Stimulated activated naive CD8-positive, alpha-beta T cell treated with anti-CD3 and anti-CD28 coated beads, Interleukin-15, amount 100 ng/mL, for 72 hours (primary cell): ENCODE measurements around the gene ATP11C.
"Not testable (repeated sequence)": the region's sequence is repeated elsewhere in the genome, so short reads cannot be mapped to it uniquely, and the experiment has no call there.

Experiments
- ATAC-seq: fragments of 150-1000 bp; cut with Tn5 transposase; 2 replicates; pipeline ENCODE4 v1.10.0; 2021; ENCODE audit warnings: mild to moderate bottlenecking, moderate library complexity
- DNase-seq, 2 donors: peaks; one replicate each; pipeline ENCODE4 v3.0.0; 2021 to 2022
- H3K27ac Mint-ChIP-seq, 2 donors: one replicate each; pipeline ENCODE4 v1.8.0; 2022; ENCODE audit warnings: mild to moderate bottlenecking in 2 of 2, mixed read lengths in 2 of 2, moderate library complexity in 2 of 2
- H3K27me3 Mint-ChIP-seq: one replicate; pipeline ENCODE4 v1.8.0; 2022; ENCODE audit warnings: mixed read lengths
- H3K4me1 Mint-ChIP-seq: one replicate; pipeline ENCODE4 v1.8.0; 2022; ENCODE audit warnings: mild to moderate bottlenecking, mixed read lengths
- H3K4me3 Mint-ChIP-seq, 2 donors: one replicate each; pipeline ENCODE4 v1.8.0; 2022; ENCODE audit warnings: mild to moderate bottlenecking in 2 of 2, mixed read lengths in 2 of 2, moderate library complexity in 1 of 2
- H3K9me3 Mint-ChIP-seq, 2 donors: one replicate each; pipeline ENCODE4 v1.8.0; 2022; ENCODE audit warnings: mixed read lengths in 2 of 2

The ATP11C gene

GRCh38 chrX:139898334-139898733 lies 34.5 kb downstream of the ATP11C start:
- no peaks in the 10 kb centered on the region for H3K9me3 Mint-ChIP-seq
- H3K27me3 Mint-ChIP-seq: no peaks in the 10 kb centered on the region
- no peak for ATAC-seq
- H3K4me1 Mint-ChIP-seq: peaks cover 7% of the 10 kb centered on the region
- DNase-seq: no peak
- H3K27ac Mint-ChIP-seq: no peak overlapping the region
- H3K4me3 Mint-ChIP-seq: no peak overlapping the region

- DNase-seq (no peak), ATAC-seq (peak; percentile 39)
- H3K4me1 Mint-ChIP-seq: peaks cover 18% of the 10 kb centered on the region
- no peak overlapping the region for H3K4me3 Mint-ChIP-seq
- no peaks in the 10 kb centered on the region for H3K9me3 Mint-ChIP-seq
- no peaks in the 10 kb centered on the region for H3K27me3 Mint-ChIP-seq
- H3K27ac Mint-ChIP-seq: no peak overlapping the region
Measured at GRCh38 chrX:139892512-139892911, 40.3 kb downstream of the ATP11C start.

DNA sequence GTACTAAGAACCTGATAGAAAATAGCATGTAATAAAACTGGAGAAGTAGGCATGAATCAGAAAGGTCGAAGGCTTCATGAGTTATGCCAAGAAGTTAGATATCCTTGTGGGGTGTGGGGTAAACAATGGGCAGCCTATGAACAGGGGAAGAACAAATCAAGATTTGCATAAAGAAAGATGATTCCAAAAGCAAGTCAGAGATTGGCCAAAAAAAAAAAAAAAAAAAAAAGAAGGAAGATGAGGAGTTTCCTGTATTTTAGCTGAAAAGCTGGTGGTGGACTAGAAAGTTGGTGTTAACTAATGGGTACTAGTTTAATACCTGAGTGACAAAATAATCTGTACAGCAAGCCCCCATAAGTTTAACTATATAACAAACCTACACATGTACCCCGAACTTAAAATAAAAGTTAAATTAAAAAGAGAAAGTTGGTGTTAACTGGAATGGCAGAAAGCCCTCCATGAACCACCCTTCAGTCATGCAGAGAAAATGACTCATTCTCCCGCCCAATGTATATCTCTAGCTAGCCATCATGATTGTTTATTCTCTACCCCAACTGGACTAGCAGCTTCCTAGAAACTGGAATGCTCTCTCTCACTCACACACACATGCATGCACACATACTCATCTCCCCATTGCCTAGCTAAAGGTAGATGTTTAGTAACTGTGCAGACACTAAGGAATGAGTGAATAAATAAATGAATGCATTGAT lies 41.7 kb downstream of the ATP11C start:
- Mint-ChIP-seq H3K4me3 (no peak overlapping the region), H3K4me1 (peaks cover 18% of the 10 kb centered on the region), H3K27ac (peak overlapping the region in 1 of 2 donors; percentile 96), H3K27me3 (no peaks in the 10 kb centered on the region), H3K9me3 (no peaks in the 10 kb centered on the region)
- ATAC-seq: no peak
- no peak for DNase-seq

DNA sequence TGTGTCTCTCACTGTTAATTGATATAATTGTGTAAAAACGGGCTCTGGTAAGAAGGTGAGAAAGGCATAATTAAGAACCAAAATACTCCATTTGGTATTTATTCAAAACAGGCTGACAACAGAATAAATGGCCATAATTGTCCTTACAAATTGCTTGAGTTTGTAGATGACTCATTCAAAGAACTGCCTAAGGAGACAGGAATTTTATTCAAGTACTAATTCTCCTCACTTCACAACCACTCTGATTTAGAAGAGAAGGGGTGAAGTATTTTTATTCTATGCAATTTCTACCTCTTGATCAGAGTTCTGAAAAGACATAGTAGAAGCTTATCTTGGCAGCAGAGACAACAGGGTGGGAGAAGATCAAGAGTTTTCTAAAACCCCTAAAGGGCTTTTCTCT lies 43.1 kb downstream of the ATP11C start:
- Mint-ChIP-seq H3K4me1 (peaks cover 18% of the 10 kb centered on the region), H3K9me3 (no peaks in the 10 kb centered on the region), H3K27ac (no peak overlapping the region), H3K27me3 (no peaks in the 10 kb centered on the region), H3K4me3 (no peak overlapping the region)
- DNase-seq (no peak), ATAC-seq (no peak)

- Mint-ChIP-seq H3K4me1 (peaks cover 6% of the 10 kb centered on the region), H3K9me3 (no peaks in the 10 kb centered on the region), H3K27ac (no peak overlapping the region), H3K4me3 (no peak overlapping the region), H3K27me3 (no peaks in the 10 kb centered on the region)
- DNase-seq (no peak), ATAC-seq (no peak)
Measured at GRCh38 chrX:139883984-139884383, 48.9 kb downstream of the ATP11C start.

- DNase-seq (no peak), ATAC-seq (no peak)
- H3K27me3 Mint-ChIP-seq: no peaks in the 10 kb centered on the region
- peaks cover 6% of the 10 kb centered on the region for H3K4me1 Mint-ChIP-seq
- peak overlapping the region in 1 of 2 donors; percentile 39 for H3K27ac Mint-ChIP-seq
- no peaks in the 10 kb centered on the region for H3K9me3 Mint-ChIP-seq
- H3K4me3 Mint-ChIP-seq: no peak overlapping the region
Measured at GRCh38 chrX:139882299-139882698, 50.6 kb downstream of the ATP11C start.

- H3K4me3 Mint-ChIP-seq: no peak overlapping the region
- H3K27ac Mint-ChIP-seq: no peak overlapping the region
- ATAC-seq: no peak
Measured at GRCh38 chrX:139881572-139881971, 51.3 kb downstream of the ATP11C start.

DNA sequence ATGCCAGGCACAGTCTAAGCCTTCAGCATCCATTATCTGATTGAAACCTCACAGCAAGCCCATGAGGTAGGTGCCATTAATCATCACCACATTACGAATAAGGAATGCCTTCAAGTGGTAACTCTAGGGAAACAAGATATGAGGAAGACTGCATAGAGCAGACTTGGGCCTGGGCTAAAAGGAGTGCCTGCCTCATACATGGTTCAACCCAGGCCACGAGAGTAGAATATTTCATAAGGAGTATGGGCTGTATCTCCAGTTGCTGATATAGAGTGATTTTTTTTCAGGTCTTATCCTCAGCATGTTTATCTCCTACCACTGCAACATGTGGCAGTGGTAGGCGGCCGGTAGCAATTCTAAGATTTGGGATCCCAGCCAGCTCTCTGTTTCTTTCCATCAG lies 51.7 kb downstream of the ATP11C start:
- no peaks in the 10 kb centered on the region for H3K9me3 Mint-ChIP-seq
- ATAC-seq: no peak
- H3K4me1 Mint-ChIP-seq: peaks cover 6% of the 10 kb centered on the region
- no peak overlapping the region for H3K4me3 Mint-ChIP-seq
- DNase-seq: no peak
- H3K27ac Mint-ChIP-seq: no peak overlapping the region
- H3K27me3 Mint-ChIP-seq: no peaks in the 10 kb centered on the region

More at GRCh38 chrX:139881572-139881971, 51.3 kb downstream of the ATP11C start:
- DNase-seq: no peak
- Mint-ChIP-seq H3K9me3 (no peaks in the 10 kb centered on the region), H3K27me3 (no peaks in the 10 kb centered on the region), H3K4me1 (peaks cover 6% of the 10 kb centered on the region)

DNA sequence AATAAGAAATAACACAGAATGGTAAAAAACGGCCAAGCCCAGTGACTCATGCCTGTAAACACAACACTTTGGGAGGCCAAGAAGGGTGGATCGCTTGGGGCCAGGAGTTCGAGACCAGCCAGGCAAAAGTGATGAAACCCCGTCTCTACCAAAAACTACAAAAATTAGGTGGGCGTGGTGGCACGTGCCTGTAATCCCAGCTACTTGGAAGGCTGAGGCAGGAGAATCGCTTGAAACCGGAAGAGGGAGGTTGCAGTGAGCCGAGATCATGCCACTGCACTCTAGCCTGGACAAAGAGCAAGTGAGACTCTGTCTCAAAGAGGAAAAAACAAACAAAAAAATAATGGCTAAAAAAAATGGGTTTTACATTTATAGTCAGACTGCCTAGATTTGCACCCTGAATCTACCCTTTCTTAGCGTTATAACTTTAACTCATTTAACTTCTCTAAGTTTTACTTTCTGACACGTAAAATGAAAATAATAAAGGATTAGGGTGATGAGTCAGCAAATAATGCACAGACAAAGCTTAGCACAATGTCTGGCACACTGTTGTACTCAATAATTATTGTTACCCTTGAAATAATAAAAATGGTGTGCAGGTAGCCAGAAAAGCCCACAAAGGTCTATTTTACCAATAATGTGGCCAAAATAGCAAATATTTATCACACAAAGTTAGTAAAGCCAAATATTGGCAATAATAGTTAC lies 55.0 kb downstream of the ATP11C start:
- H3K9me3 Mint-ChIP-seq: no peaks in the 10 kb centered on the region
- H3K4me3 Mint-ChIP-seq: no peak overlapping the region

DNA sequence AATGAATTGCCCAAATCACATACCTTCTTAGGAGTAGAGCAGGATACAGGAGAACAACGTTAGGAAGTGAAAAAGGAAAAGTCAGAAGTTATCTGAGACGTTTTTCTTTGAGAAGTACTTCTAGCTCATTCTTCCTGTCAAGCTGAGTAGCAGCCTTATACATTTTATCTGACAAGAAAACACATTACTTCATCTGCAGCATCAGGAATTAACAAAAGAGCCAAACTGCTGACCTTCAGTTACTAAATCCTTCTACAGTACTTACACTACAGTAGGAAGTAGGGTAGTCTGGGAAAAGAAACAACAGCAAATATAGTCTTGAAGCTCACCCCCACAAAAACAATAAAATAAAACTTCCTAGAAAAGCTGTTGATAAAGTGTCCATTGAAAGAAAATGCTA lies 57.0 kb downstream of the ATP11C start:
- no peak overlapping the region for H3K27ac Mint-ChIP-seq
- DNase-seq: no peak
- peaks cover 6% of the 10 kb centered on the region for H3K4me1 Mint-ChIP-seq
- H3K27me3 Mint-ChIP-seq: no peaks in the 10 kb centered on the region
- no peak overlapping the region for H3K4me3 Mint-ChIP-seq
- no peak for ATAC-seq
- no peaks in the 10 kb centered on the region for H3K9me3 Mint-ChIP-seq

More for the DNA sequence above, 55.0 kb downstream of the ATP11C start:
- H3K4me1 Mint-ChIP-seq: peaks cover 6% of the 10 kb centered on the region
- H3K27ac Mint-ChIP-seq: no peak overlapping the region
- ATAC-seq: no peak
- no peaks in the 10 kb centered on the region for H3K27me3 Mint-ChIP-seq
- no peak for DNase-seq

DNA sequence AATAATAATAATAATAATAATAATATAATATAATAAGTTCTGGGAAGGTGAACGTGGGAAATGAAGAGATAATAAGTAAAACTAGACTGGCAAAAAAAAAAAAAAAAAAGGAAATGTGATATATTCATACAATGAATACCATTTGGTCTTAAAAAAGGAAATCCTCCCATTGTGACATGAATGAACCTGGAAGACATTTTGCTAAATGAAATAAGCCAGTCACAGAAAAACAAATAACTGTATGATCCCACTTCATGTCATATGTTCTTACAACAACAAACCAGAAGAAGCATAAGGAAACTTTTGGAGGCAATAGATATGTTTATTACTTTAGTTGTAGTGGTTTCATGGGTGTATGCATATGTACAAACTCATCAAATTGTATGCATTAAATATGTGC lies 63.1 kb downstream of the ATP11C start:
- no peaks in the 10 kb centered on the region for H3K4me1 Mint-ChIP-seq
- H3K27me3 Mint-ChIP-seq: no peaks in the 10 kb centered on the region
- DNase-seq (no peak), ATAC-seq (no peak)
- H3K9me3 Mint-ChIP-seq: no peaks in the 10 kb centered on the region
- no peak overlapping the region for H3K27ac Mint-ChIP-seq
- no peak overlapping the region for H3K4me3 Mint-ChIP-seq

GRCh38 chrX:139864640-139865039 lies 68.2 kb downstream of the ATP11C start:
- H3K4me3 Mint-ChIP-seq: no peak overlapping the region
- ATAC-seq: no peak
- peaks cover 9% of the 10 kb centered on the region for H3K4me1 Mint-ChIP-seq
- no peaks in the 10 kb centered on the region for H3K9me3 Mint-ChIP-seq
- H3K27me3 Mint-ChIP-seq: no peaks in the 10 kb centered on the region
- H3K27ac Mint-ChIP-seq: no peak overlapping the region
- no peak for DNase-seq

DNA sequence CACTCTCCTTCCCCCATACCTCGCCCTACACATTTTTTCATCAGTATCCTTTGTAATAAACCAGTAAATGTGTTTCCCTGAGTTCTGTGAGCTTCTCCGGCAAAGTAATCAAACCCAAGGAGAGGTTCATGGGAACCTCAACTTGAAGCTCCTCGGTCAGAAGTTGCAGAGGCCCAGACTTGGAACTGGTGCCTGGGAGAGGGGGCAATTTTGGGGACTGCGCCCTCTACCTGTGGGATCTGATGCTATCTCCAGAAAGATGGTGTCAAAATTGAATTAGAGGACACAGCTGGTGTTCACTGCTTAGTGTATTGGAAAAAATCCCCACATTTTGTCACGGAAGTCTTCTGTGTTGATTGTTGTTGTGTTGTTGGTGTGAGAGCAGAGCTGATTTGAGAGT lies 70.6 kb downstream of the ATP11C start:
- peak overlapping the region in 1 of 2 donors; percentile 87 for H3K27ac Mint-ChIP-seq
- ATAC-seq (no peak), DNase-seq (no peak)
- peaks cover 13% of the 10 kb centered on the region for H3K4me1 Mint-ChIP-seq
- H3K27me3 Mint-ChIP-seq: no peaks in the 10 kb centered on the region
- H3K9me3 Mint-ChIP-seq: no peaks in the 10 kb centered on the region
- no peak overlapping the region for H3K4me3 Mint-ChIP-seq

GRCh38 chrX:139856826-139857225 lies 76.0 kb downstream of the ATP11C start:
- not testable (repeated sequence) for H3K9me3 Mint-ChIP-seq, H3K27me3 Mint-ChIP-seq, ATAC-seq, H3K4me3 Mint-ChIP-seq, H3K27ac Mint-ChIP-seq, DNase-seq
- H3K4me1 Mint-ChIP-seq: peaks cover 20% of the 10 kb centered on the region

DNA sequence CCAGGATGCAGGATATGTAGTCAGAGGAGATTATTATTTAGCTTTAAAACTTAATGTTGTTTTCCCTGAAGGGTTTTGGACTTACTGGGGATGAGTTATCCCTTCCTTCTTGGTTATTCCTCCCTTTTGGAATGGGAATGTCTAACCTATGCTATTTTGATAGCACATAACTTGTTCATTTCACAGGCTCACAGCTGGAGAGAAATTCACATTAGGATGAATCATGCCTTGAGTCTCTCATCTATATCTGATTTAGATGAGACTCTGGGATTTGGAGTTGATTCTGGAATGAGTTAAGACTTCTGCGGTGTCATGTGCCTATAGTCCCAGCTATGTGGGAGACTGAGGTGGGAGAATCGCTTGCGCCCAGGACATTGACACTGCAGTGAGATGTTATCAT lies 81.1 kb downstream of the ATP11C start:
- Mint-ChIP-seq H3K9me3 (no peaks in the 10 kb centered on the region), H3K27ac (no peak overlapping the region), H3K27me3 (no peaks in the 10 kb centered on the region), H3K4me1 (peaks cover 14% of the 10 kb centered on the region), H3K4me3 (no peak overlapping the region)
- DNase-seq (no peak), ATAC-seq (no peak)

DNA sequence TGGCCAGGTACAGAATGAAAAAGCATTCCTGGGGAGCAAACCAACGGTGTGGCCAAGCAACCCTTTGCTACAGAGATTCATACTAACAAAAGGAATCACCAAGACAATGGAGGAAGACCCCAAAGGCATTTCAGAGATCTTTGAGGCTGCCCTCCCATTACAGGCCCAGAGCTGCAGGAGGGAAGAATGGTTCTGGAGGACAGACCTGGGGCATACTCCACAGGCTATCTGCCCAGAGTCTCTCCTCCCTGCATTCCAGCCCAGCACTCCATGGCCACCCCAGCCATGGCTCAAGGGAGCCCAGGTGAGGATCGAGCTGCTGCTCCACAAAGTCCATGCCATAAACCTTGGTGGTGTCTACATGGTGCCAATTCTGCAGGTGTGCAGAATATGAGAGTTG lies 81.9 kb downstream of the ATP11C start:
- DNase-seq: no peak
- Mint-ChIP-seq H3K27ac (no peak overlapping the region), H3K9me3 (no peaks in the 10 kb centered on the region), H3K4me1 (peaks cover 14% of the 10 kb centered on the region), H3K4me3 (no peak overlapping the region), H3K27me3 (no peaks in the 10 kb centered on the region)
- no peak for ATAC-seq
